ENCODE results near the gene RRBP1.
"Not testable (repeated sequence)": the region's sequence is repeated elsewhere in the genome, so short reads cannot be mapped to it uniquely, and the experiment has no call there.

RRBP1 gene

DNA sequence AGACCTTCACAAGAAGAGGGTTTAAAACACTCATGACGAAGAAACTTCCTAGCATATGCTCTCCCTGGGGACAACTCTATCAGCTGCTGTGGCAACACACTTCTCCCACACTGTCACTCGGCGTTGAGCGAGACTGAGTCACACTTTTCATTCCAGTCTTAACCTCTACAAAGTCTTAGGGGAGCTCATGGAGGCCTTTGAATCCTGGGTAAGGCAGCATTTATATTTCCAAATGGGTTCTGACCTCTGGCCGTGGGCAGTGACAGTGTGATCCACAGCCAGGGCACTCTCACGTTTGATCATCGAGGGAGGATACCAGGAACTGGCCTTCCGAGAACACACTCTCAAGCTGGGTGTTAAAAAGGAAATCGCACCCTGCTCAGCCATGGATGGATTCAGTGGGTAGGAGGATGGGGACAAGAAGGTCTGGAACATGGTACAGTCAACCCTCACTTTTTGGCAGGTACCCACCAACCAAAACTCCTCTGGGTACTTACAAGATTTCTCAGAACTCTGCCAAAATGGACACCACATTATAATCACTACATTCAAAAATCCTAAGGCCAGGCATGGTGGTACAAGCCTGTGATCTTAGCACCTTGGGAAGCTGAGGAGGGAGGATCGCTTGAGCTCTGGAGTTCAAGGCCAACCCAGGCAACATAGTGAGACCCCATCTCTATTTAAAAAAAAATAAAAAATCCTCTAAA is 19.6 kb downstream of the RRBP1 start:
- TF ChIP-seq ZFX (IDR thresholded peaks at IDR 0.05; ENCODE audit: borderline replicate concordance): no peak
- TF ChIP-seq, protein P1, sequence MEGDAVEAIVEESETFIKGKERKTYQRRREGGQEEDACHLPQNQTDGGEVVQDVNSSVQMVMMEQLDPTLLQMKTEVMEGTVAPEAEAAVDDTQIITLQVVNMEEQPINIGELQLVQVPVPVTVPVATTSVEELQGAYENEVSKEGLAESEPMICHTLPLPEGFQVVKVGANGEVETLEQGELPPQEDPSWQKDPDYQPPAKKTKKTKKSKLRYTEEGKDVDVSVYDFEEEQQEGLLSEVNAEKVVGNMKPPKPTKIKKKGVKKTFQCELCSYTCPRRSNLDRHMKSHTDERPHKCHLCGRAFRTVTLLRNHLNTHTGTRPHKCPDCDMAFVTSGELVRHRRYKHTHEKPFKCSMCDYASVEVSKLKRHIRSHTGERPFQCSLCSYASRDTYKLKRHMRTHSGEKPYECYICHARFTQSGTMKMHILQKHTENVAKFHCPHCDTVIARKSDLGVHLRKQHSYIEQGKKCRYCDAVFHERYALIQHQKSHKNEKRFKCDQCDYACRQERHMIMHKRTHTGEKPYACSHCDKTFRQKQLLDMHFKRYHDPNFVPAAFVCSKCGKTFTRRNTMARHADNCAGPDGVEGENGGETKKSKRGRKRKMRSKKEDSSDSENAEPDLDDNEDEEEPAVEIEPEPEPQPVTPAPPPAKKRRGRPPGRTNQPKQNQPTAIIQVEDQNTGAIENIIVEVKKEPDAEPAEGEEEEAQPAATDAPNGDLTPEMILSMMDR (IDR thresholded peaks at IDR 0.05): no peak
- no peak overlapping the region for H3K27ac ChIP-seq

DNA sequence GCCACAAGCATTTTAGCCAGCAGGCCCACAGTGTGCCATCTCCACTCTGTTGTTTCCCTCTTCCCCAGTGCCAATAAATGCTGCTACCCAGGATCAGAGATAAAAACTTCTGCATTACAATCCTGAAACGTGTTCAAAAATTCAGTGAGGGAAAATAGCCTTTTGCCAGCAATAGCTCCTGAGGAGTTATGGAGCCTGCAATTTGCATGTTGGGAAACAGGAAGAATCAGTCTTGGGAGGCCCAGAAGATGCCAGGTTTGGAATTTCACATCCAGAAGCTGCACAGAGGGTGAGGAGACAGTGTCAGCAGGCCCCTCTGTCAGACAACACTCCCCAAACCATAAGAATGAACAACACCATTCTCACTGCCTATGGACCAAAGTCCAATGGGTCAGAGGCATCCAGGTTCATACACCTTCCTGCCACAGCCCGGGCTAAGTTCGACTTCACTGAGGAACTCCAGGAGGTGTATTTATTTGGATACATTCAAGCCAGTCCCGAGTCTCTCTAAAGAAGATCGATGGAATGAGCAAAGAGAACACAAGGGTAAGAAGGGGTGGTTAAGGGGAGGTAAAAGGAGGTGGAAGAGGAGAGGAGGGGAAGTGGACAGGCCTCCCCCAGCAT is 20.8 kb downstream of the RRBP1 start:
- H3K27ac ChIP-seq: no peak overlapping the region
- no peak for TF ChIP-seq ZFX (IDR thresholded peaks at IDR 0.05; ENCODE audit: borderline replicate concordance)
- TF ChIP-seq, protein P1 (IDR thresholded peaks at IDR 0.05): no peak

DNA sequence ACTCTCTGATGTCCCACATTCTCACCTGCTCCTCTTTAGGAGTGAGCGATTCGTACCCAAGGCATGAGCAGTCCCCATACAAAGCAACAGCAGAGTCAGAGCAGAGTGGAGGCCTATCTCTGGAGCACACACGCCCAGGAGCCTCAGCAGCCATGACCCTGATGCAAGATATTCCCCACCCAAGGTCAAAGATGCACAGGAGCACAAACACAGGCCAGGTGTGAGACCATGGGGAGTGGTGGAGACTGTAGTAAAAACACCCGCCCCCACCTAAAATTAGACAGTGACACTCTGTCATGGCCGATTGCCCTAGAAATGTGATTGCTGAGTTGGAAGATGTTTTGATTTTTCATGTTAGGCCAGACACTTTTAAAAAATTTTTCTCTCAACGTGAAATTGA is 21.4 kb downstream of the RRBP1 start:
- no peak overlapping the region for H3K27ac ChIP-seq
- TF ChIP-seq ZFX (IDR thresholded peaks at IDR 0.05; ENCODE audit: borderline replicate concordance): no peak
- TF ChIP-seq, protein P1 (IDR thresholded peaks at IDR 0.05): no peak

DNA sequence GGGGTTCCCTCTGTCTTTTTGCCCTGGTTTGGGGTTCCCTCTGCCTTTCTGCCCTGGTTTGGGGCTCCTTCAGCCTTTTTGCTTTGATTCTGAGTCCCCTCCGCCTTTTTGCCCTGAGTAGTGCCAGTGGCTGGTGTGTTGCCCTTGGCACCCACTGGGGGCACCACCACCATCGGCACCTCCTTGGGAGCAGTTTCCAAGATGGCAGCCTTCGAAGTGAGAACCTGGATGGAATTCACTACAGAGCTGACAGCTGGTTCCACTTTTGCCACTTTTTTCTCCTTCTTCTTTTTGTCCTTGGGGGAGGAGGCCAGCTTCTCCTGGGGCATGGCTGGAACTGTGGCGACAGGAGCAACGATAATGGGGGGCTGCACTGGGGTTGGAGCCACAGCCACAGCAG is 22.2 kb downstream of the RRBP1 start:
- TF ChIP-seq, protein P1 (IDR thresholded peaks at IDR 0.05): no peak
- no peak for TF ChIP-seq ZFX (IDR thresholded peaks at IDR 0.05; ENCODE audit: borderline replicate concordance)
- no peak overlapping the region for H3K27ac ChIP-seq

DNA sequence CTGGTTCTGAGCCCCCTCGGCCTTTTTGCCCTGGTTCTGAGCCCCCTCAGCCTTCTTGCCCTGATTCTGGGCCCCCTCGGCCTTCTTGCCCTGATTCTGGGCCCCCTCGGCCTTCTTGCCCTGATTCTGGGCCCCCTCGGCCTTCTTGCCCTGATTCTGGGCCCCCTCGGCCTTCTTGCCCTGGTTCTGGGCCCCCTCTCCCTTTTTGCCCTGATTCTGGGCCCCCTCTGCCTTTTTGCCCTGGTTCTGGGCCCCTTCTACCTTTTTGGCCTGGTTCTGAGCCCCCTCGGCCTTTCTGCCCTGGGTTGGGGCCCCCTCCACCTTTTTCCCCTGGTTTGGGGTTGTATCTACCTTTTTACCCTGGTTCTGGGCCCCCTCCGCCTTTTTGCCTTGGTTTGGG is 22.7 kb downstream of the RRBP1 start:
- H3K27ac ChIP-seq: not testable (repeated sequence)

DNA sequence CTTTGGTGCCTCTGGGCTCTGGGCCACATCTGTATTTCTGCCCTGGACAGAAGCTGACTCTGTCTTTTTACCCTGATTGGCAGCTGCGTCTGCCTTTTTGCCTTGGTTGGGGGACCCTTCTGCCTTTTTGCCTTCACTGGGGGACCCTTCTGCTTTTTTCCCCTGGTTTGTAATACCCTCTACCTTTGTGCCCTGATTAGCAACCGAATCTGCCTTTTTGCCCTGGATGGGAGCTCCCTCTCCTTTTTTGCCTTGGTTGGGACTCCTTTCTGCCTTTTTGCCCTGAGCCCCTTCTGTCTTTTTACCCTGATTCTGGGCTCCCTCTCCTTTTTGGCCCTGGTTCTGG is 23.4 kb downstream of the RRBP1 start:
- TF ChIP-seq ZFX (IDR thresholded peaks at IDR 0.05; ENCODE audit: borderline replicate concordance): no peak
- TF ChIP-seq, protein P1 (IDR thresholded peaks at IDR 0.05): no peak

DNA sequence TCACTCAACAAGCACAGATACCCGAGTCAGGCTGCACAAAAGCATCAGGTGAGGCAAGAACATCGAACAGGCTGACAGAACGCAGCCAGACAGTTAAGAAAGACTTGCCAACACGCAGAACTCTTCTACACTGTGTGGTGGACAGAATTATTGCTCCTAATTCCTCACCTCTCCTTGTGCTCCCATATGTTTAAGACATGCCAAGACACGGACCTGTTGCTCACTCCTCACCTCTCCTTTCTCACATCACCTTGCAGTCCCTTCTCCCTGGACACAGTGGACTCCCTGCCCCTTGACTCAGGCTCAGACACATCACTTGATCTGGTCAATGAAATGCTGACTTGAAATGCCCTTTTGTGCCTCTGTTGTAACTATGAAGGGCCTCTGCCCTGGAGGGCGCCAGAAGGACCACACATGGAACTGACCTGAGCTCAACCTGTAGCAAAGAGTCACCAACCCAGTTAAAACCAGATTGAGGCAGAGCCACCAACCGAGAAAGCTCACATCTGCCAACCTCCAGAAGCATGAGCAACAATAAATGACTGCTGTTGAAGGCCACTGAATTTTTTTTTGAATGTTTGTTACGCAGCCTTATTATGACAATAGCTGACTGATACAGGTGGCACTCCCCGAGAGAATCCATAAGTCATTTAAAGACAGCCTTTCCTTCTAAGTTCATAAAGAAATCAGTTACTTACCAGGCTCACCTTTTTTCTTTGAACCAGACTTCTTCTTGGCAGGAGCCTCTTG is 24.0 kb downstream of the RRBP1 start:
- no peak overlapping the region for H3K27ac ChIP-seq
- TF ChIP-seq, protein P1 (IDR thresholded peaks at IDR 0.05): no peak
- TF ChIP-seq ZFX (IDR thresholded peaks at IDR 0.05; ENCODE audit: borderline replicate concordance): no peak

More for the DNA sequence above, 23.4 kb downstream of the RRBP1 start:
- no peak overlapping the region for H3K27ac ChIP-seq
